NCI-H2081 treated with DMSO at 0.1 percent for 48 hours (cell line): ENCODE results near the gene HFE.

Experiments
- DNase-seq: peaks from one replicate; lab custom pipeline; 2025; lab: John Stamatoyannopoulos, UW

HFE gene

GRCh38 chr6:26133730-26134129 lies 46.5 kb downstream of the HFE start:
- no peak for DNase-seq

GRCh38 chr6:26136321-26136720 lies 49.1 kb downstream of the HFE start:
- DNase-seq, result no peak

DNA sequence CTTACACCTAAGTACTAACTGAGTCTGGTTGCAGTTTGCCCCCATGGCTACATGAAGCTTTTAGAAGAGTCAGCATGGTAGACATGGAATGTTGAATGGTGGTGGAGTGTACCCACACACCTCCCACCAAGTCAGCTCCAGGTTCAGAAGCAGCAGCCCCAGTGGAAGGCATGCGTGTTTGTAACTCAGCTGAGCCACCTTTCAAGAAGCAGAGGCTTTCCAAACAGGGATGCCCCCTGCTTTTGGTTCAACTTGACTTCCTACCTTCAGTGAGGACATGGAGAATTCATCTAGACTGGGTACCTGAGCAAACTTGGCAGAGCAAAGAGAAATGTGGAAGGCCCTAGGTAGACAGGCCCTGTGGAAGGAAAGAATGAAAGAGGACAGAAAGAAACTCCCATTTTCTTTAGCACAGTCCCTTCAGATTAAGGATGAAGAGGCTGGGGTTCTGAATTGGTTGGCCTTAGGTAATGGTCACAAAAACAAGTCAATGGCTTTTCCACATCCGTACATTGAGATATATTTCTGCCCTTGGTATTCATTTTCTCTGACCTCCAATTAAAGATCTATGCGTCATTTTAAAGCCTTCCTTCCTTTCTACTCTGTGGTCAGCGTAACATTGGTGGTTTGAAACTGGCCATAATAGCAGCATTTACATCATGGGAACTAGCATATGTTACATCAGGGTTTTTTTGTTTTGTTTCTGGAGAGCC lies 53.2 kb downstream of the HFE start:
- DNase-seq, result no peak

DNA sequence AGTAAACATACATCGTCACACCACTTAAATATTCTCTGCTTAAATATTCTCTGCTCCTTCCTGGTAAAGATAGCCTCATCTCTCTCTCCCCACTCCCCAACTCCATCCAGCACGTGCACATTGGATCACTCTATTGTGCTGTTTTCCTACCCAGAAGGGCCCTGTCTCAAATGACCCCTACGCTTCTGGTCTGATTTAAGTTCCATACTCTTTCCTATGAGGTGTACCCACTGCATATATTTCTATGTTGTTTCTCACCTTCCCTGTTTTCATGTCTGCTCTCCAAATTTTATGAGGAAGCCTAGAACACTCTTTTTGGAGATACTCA lies 53.7 kb downstream of the HFE start:
- no peak for DNase-seq

GRCh38 chr6:26141378-26141904 lies 54.2 kb downstream of the HFE start:
- no peak for DNase-seq

DNA sequence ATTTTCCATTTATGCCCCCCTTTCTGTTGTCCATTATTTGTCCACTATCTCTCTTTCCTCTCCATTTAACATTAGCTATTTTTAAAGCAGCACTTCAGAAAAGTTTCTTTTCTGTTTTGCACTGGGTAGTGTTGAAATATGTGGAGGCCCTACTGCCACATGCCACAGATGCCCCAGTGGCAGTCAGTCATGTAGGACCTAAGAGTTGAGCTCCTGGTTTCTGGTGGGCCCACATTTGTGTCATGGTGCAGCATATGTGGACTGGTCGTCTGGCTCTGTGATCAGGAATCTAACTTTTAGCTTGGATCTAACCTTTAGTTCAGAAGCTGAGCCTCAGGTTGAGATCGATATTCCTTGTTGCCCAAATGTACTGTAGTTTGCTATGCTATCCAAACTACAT lies 54.8 kb downstream of the HFE start:
- no peak for DNase-seq
